Measurements from ENCODE around the gene MTARC1.

DNA sequence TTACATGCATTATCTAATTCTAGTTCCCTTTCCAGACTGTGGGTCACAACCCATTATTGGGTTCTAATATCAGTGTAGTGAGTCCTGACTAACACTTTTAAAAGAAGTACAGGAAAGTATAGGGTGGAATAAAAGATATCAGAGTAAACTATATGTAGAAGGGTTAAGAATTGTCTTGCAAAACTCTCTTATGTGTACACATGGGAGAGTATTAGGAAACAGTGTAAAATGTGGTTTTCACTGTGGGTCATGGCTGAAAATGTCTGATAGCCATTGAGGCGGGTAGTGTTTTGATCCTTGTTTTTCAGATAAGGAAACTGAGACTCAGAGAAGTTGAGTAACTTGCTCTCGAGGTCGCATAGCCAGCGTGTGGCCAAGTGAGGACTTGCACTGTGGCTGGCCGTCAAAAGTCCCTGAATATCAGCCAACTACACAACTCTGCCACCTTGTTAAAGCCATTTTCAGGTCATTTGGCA is 18.5 kb upstream of the MTARC1 start:
- TF ChIP-seq, protein P1, sequence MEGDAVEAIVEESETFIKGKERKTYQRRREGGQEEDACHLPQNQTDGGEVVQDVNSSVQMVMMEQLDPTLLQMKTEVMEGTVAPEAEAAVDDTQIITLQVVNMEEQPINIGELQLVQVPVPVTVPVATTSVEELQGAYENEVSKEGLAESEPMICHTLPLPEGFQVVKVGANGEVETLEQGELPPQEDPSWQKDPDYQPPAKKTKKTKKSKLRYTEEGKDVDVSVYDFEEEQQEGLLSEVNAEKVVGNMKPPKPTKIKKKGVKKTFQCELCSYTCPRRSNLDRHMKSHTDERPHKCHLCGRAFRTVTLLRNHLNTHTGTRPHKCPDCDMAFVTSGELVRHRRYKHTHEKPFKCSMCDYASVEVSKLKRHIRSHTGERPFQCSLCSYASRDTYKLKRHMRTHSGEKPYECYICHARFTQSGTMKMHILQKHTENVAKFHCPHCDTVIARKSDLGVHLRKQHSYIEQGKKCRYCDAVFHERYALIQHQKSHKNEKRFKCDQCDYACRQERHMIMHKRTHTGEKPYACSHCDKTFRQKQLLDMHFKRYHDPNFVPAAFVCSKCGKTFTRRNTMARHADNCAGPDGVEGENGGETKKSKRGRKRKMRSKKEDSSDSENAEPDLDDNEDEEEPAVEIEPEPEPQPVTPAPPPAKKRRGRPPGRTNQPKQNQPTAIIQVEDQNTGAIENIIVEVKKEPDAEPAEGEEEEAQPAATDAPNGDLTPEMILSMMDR (IDR thresholded peaks at IDR 0.05), result no peak
- TF ChIP-seq EP300 (IDR thresholded peaks at IDR 0.05; ENCODE audit: low read depth) (no peak), POLR2A (IDR thresholded peaks at IDR 0.05) (no peak), POLR2AphosphoS5 (IDR thresholded peaks at IDR 0.05) (no peak)
